Right atrium auricular region (tissue), 2 donors: Measurements from ENCODE around the gene PRKAR2B. TPM values are rescaled to one million over a fixed set of nuclear protein-coding genes. Genes with fewer than 3 reads are reported as not detected.

ENCODE experiments used
- DNase-seq: peaks from one replicate; pipeline ENCODE4 v3.0.0-alpha.2; 2019; ENCODE audit warnings: low spot score
- H3K27ac ChIP-seq, 2 donors: fragments of 200-600 bp; sonication (generic); 1 replicate in 1 of 2; 2 replicates in 1 of 2; pipeline ENCODE4 v1.5.1; 2016 to 2019
- H3K27me3 ChIP-seq, 2 donors: fragments of 200-600 bp; sonication (generic); one replicate each; pipeline versions ENCODE4 v1.5.1 to v1.6.0; 2017 to 2019
- H3K36me3 ChIP-seq: fragments of 200-600 bp; sonication (generic); one replicate; pipeline ENCODE4 v1.5.1; 2016
- H3K4me1 ChIP-seq, 2 donors: fragments of 200-600 bp; sonication (generic); one replicate each; pipeline versions ENCODE4 v1.5.1 to v1.6.0; 2017 to 2019
- H3K4me3 ChIP-seq, 2 donors: fragments of 200-600 bp; sonication (generic); 1 replicate in 1 of 2; 2 replicates in 1 of 2; pipeline ENCODE4 v1.5.1; 2017 to 2019; ENCODE audit warnings: mild to moderate bottlenecking in 1 of 2, moderate library complexity in 1 of 2
- H3K9me3 ChIP-seq, 2 donors: fragments of 200-600 bp; sonication (generic); one replicate each; pipeline ENCODE4 v1.5.1; 2019
- total RNA-seq, 2 donors: library from RNA; depleted of rRNA; stranded (reverse); fragments of >200 nt; gene quantifications; one replicate each; pipeline ENCODE4 v1.1.0, GENCODE V29; 2016
- TF ChIP-seq, protein P1 (sequence below), 2 donors: fragments of 200-600 bp; sonication (generic); IDR thresholded peaks; one replicate each; pipeline ENCODE4 v1.5.1; 2019; ENCODE audit warnings: antibody characterized with exemption in 2 of 2

The PRKAR2B gene
- total RNA-seq, 2 donors from 2014 or later: 30.1 to 30.4 TPM

DNA sequence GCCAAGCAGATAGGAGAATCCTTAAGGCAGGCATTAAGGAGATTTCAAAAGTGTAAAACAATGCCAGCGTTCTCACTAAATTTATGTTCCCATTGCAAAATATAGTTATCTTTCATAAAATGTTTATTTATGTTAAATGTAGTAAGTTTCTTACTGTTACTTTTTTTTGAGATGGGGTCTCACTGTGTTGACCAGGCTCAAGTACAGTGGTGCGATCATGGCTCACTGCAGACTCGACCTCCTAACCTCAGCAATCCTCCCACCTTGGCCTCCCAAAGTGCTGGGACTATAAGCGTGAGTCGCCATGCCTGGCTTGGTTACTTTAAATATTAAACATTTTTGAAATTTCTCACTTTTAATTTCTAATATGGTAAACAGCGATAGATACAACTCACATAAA is 31.8 kb upstream of the PRKAR2B start:
- H3K9me3 ChIP-seq: no peaks in the 10 kb centered on the region
- TF ChIP-seq, protein P1, sequence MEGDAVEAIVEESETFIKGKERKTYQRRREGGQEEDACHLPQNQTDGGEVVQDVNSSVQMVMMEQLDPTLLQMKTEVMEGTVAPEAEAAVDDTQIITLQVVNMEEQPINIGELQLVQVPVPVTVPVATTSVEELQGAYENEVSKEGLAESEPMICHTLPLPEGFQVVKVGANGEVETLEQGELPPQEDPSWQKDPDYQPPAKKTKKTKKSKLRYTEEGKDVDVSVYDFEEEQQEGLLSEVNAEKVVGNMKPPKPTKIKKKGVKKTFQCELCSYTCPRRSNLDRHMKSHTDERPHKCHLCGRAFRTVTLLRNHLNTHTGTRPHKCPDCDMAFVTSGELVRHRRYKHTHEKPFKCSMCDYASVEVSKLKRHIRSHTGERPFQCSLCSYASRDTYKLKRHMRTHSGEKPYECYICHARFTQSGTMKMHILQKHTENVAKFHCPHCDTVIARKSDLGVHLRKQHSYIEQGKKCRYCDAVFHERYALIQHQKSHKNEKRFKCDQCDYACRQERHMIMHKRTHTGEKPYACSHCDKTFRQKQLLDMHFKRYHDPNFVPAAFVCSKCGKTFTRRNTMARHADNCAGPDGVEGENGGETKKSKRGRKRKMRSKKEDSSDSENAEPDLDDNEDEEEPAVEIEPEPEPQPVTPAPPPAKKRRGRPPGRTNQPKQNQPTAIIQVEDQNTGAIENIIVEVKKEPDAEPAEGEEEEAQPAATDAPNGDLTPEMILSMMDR (IDR thresholded peaks at IDR 0.05): no peak
- no peaks in the 10 kb centered on the region for H3K36me3 ChIP-seq
- H3K4me1 ChIP-seq: peaks cover 0 to 21% of the 10 kb centered on the region in 2 donors
- H3K4me3 ChIP-seq: no peak overlapping the region
- no peak overlapping the region for H3K27ac ChIP-seq
- H3K27me3 ChIP-seq: no peaks in the 10 kb centered on the region
- DNase-seq: no peak

GRCh38 chr7:107014387-107015023 is 30.0 kb upstream of the PRKAR2B start:
- Histone ChIP-seq H3K27ac (peak overlapping the region in 1 of 2 donors; percentile 71), H3K27me3 (no peaks in the 10 kb centered on the region), H3K36me3 (no peaks in the 10 kb centered on the region), H3K4me1 (peaks cover 0 to 15% of the 10 kb centered on the region in 2 donors), H3K4me3 (no peak overlapping the region), H3K9me3 (no peaks in the 10 kb centered on the region)
- DNase-seq: no peak
- TF ChIP-seq, protein P1 (IDR thresholded peaks at IDR 0.05): no peak

- Histone ChIP-seq H3K27ac (no peak overlapping the region), H3K4me1 (peaks cover 0 to 4% of the 10 kb centered on the region in 2 donors), H3K36me3 (no peaks in the 10 kb centered on the region), H3K27me3 (no peaks in the 10 kb centered on the region), H3K4me3 (no peak overlapping the region), H3K9me3 (no peaks in the 10 kb centered on the region)
- DNase-seq: no peak
- TF ChIP-seq, protein P1 (IDR thresholded peaks at IDR 0.05): no peak
These were observed 28.2 kb upstream of the PRKAR2B start for GRCh38 chr7:107016312-107016711.

DNA sequence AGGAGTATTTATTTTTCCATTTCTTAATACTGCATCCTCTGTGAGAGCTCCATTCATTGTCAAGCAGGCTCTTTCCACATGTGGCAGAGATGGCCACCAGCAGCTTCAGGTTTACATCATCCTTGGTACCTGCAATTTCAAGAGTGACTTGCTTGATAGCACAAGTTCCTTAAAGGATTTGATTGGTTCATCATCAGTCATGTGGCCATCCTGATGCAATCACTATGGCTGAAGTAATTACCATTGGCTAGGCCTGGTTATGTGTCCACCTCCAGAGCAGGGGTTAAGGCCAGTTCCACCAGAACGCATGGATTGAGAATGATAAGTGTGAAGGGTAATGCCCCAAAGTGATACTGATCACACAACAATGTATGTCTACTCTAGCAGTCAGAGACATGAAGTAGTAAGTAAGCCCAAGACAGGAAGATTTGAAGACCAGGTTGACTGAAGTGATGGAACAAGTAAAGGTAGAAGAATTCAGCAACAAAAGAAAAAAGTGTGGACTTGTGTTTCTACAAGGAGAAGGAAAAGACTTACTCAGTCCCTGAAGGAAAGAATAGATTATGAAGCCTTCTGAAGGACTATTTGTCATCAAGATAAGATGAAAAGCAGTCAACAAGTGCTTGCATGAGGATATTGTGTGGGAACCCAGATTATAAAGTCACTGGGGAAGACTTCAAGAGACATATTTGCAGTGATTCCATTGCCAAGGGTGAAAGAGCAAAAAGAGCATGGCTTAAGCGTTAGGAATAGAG is 26.4 kb upstream of the PRKAR2B start:
- no peak overlapping the region for H3K4me3 ChIP-seq
- peaks cover 0 to 4% of the 10 kb centered on the region in 2 donors for H3K4me1 ChIP-seq
- TF ChIP-seq, protein P1 (IDR thresholded peaks at IDR 0.05): no peak
- H3K36me3 ChIP-seq: no peaks in the 10 kb centered on the region
- H3K27ac ChIP-seq: no peak overlapping the region
- no peaks in the 10 kb centered on the region for H3K27me3 ChIP-seq
- no peak for DNase-seq
- H3K9me3 ChIP-seq: peaks cover 0 to 1% of the 10 kb centered on the region in 2 donors

DNA sequence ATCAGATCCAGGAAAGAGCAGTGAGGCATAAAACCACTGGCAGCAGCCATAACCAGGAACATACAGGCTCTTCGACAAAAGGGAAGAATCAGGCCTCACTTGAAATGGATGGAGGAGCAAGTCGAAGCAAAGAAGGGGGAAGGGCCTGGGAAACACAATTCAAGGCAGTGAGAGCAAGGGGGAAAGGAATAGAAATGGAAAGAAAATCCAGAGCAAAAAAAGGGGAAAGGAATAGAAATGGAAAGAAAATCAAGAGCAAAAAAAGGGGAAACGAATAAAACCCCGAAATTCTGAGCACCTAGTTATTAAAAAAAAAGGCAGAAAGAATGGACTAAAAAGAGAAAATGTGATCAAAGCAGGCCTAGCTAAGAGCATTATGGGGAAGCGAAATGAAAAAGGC is 24.1 kb upstream of the PRKAR2B start:
- Histone ChIP-seq H3K9me3 (peaks cover 0 to 6% of the 10 kb centered on the region in 2 donors), H3K4me1 (no peaks in the 10 kb centered on the region), H3K27me3 (no peaks in the 10 kb centered on the region), H3K4me3 (no peak overlapping the region), H3K27ac (no peak overlapping the region), H3K36me3 (no peaks in the 10 kb centered on the region)
- DNase-seq: no peak
- TF ChIP-seq, protein P1 (IDR thresholded peaks at IDR 0.05): no peak
